Thyroid gland (tissue), 4 donors: ENCODE measurements around the gene KBTBD12. TPM values are rescaled to one million over a fixed set of nuclear protein-coding genes. Genes with fewer than 3 reads are reported as not detected.

Experiments used
- DNase-seq, 2 donors: peaks; one replicate each; pipeline ENCODE4 v3.0.0-alpha.2; 2019
- H3K27ac ChIP-seq, 3 donors: fragments of 200-600 bp; sonication (generic); 1 replicate in 2 of 3; 2 replicates in 1 of 3; pipeline ENCODE4 v1.5.1; 2016 to 2019; ENCODE audit warnings: mild to moderate bottlenecking in 1 of 3, moderate library complexity in 1 of 3
- H3K27me3 ChIP-seq: fragments of 200-600 bp; sonication (generic); one replicate; pipeline ENCODE4 v1.5.1; 2019
- H3K36me3 ChIP-seq, 2 donors: fragments of 200-600 bp; sonication (generic); one replicate each; pipeline ENCODE4 v1.5.1; 2016 to 2019
- H3K4me1 ChIP-seq, 2 donors: fragments of 200-600 bp; sonication (generic); one replicate each; pipeline ENCODE4 v1.5.1; 2017 to 2019
- H3K4me3 ChIP-seq, 3 donors: fragments of 200-600 bp; sonication (generic); replicated peaks in 1 of 3; 1 replicate in 2 of 3; 2 replicates in 1 of 3; pipeline ENCODE4 v1.5.1; 2016; ENCODE audit warnings: mild to moderate bottlenecking in 1 of 3
- H3K9me3 ChIP-seq: fragments of 200-600 bp; sonication (generic); one replicate; pipeline ENCODE4 v1.5.1; 2017
- CTCF ChIP-seq, 6 experiments: fragments of 200-600 bp in 3 of 6; fragments of 450-650 bp in 3 of 6; sonication (generic) in 3 of 6; IDR thresholded peaks; one replicate each; pipeline ENCODE4 v1.5.1; 2016 to 2019; ENCODE audit warnings: antibody characterized with exemption in 6 of 6, mild to moderate bottlenecking in 2 of 6, inconsistent platforms in 1 of 6, moderate library complexity in 1 of 6
- POLR2A ChIP-seq, 2 donors: fragments of 450-650 bp; IDR thresholded peaks; one replicate each; pipeline ENCODE4 v1.6.1; 2017; ENCODE audit warnings: antibody characterized with exemption in 2 of 2, mild to moderate bottlenecking in 2 of 2, moderate library complexity in 1 of 2
- whole genome bisulfite sequencing, 2 donors: methylation state at CpG; one replicate each; pipeline ENCODE4 v1.1.5; 2017; 5-methylcytosine and 5-hydroxymethylcytosine counted together
- intact Hi-C: fragments of 100-400 bp; cut with DNase I; formaldehyde crosslinking; loops from one replicate; pipeline ENCODE4 v1.15.1; 2023
- total RNA-seq, 4 donors: library from RNA; depleted of rRNA; stranded (reverse); fragments of >200 nt; gene quantifications; one replicate each; pipeline ENCODE4 v1.2.3, GENCODE V29; 2016

KBTBD12 gene
- total RNA-seq, 4 donors from 2014 or later: 1.5 TPM; not detected in 3

GRCh38 chr3:127933396-127933795 lies 18.4 kb downstream of the KBTBD12 start:
- Histone ChIP-seq H3K27me3 (no peaks in the 10 kb centered on the region), H3K4me1 (no peaks in the 10 kb centered on the region), H3K4me3 (no peak overlapping the region), H3K27ac (no peak overlapping the region), H3K9me3 (no peaks in the 10 kb centered on the region), H3K36me3 (no peaks in the 10 kb centered on the region)
- intact Hi-C loops: no loop called here
- TF ChIP-seq CTCF (IDR thresholded peaks at IDR 0.05): no peak
- no peak for DNase-seq
- WGBS, 2 donors: 86 to 88% methylated on average over 1 of the region's 1 CpG

GRCh38 chr3:127938800-127939199 lies 23.8 kb downstream of the KBTBD12 start:
- 92 to 97% methylated on average over 4 of the region's 4 CpGs for WGBS, 2 donors
- no peaks in the 10 kb centered on the region for H3K9me3 ChIP-seq
- intact Hi-C loops: no loop called here
- no peak for TF ChIP-seq CTCF (IDR thresholded peaks at IDR 0.05)
- no peak for TF ChIP-seq POLR2A (IDR thresholded peaks at IDR 0.05)
- H3K27me3 ChIP-seq: no peaks in the 10 kb centered on the region
- H3K4me1 ChIP-seq: no peaks in the 10 kb centered on the region
- no peak overlapping the region for H3K4me3 ChIP-seq
- H3K36me3 ChIP-seq: no peaks in the 10 kb centered on the region
- no peak for DNase-seq
- no peak overlapping the region for H3K27ac ChIP-seq

- Histone ChIP-seq H3K36me3 (no peaks in the 10 kb centered on the region), H3K4me3 (no peak overlapping the region), H3K4me1 (no peaks in the 10 kb centered on the region), H3K27ac (no peak overlapping the region), H3K9me3 (no peaks in the 10 kb centered on the region), H3K27me3 (no peaks in the 10 kb centered on the region)
- intact Hi-C loops: no loop called here
- 82 to 87% methylated on average over 2 of the region's 2 CpGs for WGBS, 2 donors
- DNase-seq: no peak
- no peak for TF ChIP-seq POLR2A (IDR thresholded peaks at IDR 0.05)
- TF ChIP-seq CTCF (IDR thresholded peaks at IDR 0.05): no peak
These were observed 25.1 kb downstream of the KBTBD12 start for GRCh38 chr3:127940116-127940515.

- H3K27me3 ChIP-seq: no peaks in the 10 kb centered on the region
- no peaks in the 10 kb centered on the region for H3K4me1 ChIP-seq
- intact Hi-C loops: no loop called here
- H3K27ac ChIP-seq: no peak overlapping the region
- no peak for DNase-seq
- no peak overlapping the region for H3K4me3 ChIP-seq
- no peak for TF ChIP-seq POLR2A (IDR thresholded peaks at IDR 0.05)
- no peak for TF ChIP-seq CTCF (IDR thresholded peaks at IDR 0.05)
- no peaks in the 10 kb centered on the region for H3K36me3 ChIP-seq
- H3K9me3 ChIP-seq: no peaks in the 10 kb centered on the region
These were observed 27.6 kb downstream of the KBTBD12 start for GRCh38 chr3:127942613-127943012.

- intact Hi-C loops: no loop called here
- Histone ChIP-seq H3K36me3 (no peaks in the 10 kb centered on the region), H3K9me3 (no peaks in the 10 kb centered on the region), H3K27ac (no peak overlapping the region), H3K4me3 (no peak overlapping the region), H3K27me3 (no peaks in the 10 kb centered on the region), H3K4me1 (no peaks in the 10 kb centered on the region)
- no peak for TF ChIP-seq POLR2A (IDR thresholded peaks at IDR 0.05)
- no peak for DNase-seq
- WGBS, 2 donors: 93 to 94% methylated on average over 3 of the region's 3 CpGs
These were observed 33.2 kb downstream of the KBTBD12 start for GRCh38 chr3:127948211-127948610.

GRCh38 chr3:127949446-127950055 lies 34.5 kb downstream of the KBTBD12 start:
- no peak for DNase-seq
- intact Hi-C loops: no loop called here
- TF ChIP-seq CTCF (IDR thresholded peaks at IDR 0.05) (no peak), POLR2A (IDR thresholded peaks at IDR 0.05) (no peak)
- Histone ChIP-seq H3K4me3 (no peak overlapping the region), H3K27ac (no peak overlapping the region), H3K9me3 (no peaks in the 10 kb centered on the region), H3K36me3 (no peaks in the 10 kb centered on the region), H3K27me3 (no peaks in the 10 kb centered on the region), H3K4me1 (peaks cover 0 to 3% of the 10 kb centered on the region in 2 donors)
- 95 to 96% methylated on average over 2 of the region's 2 CpGs for WGBS, 2 donors
